ENCODE results near the gene GPS2.

Gene GPS2

DNA sequence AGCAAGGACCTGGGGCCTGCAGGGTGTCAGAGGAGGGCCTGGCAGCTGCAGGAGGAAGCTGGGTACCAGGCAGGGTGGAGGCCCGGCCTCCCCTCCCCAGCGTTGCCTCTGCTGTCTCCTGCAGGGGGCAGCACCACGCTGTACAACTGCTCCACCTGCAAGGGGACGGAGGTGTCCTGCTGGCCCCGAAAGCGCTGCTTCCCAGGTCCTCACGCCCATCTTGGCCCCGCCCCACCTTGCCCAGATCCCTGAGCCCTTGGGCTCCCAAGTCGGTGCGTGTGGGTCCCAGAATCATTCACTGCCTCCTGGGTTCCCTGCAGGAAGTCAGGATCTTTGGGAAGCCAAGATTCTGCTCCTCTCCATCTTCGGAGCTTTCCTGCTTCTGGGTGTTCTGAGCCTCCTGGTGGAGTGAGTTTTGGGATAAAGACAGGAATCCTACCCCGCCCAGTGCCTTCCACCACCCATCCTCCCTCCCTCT is 41.0 kb upstream of the GPS2 start (continued):
- TF ChIP-seq ZNF248 (tag by site-specific recombination; IDR thresholded peaks at IDR 0.05) (no peak), ZSCAN30 (tag by site-specific recombination; IDR thresholded peaks at IDR 0.05) (peak; percentile 77; the same call in 1 of the 2 replicates), HOXC10 (CRISPR knock-in tag; IDR thresholded peaks at IDR 0.05) (no peak), ZNF629 (tag by site-specific recombination; IDR thresholded peaks at IDR 0.05) (peak; percentile 56), ZNF202 (tag by site-specific recombination; IDR thresholded peaks at IDR 0.05; ENCODE audit: borderline replicate concordance) (no peak), ZNF621 (tag by site-specific recombination; IDR thresholded peaks at IDR 0.05) (no peak), ZNF670 (tag by site-specific recombination; IDR thresholded peaks at IDR 0.05; ENCODE audit: low read depth) (no peak), IKZF3 (tag by site-specific recombination; IDR thresholded peaks at IDR 0.05) (peak; percentile 66), ZNF112 (tag by site-specific recombination; IDR thresholded peaks at IDR 0.05) (no peak), ZNF423 (tag by site-specific recombination; IDR thresholded peaks at IDR 0.05) (no peak), OSR2 (tag by site-specific recombination; IDR thresholded peaks at IDR 0.05) (no peak), ZNF596 (tag by site-specific recombination; IDR thresholded peaks at IDR 0.05) (no peak), ZBTB48 (tag by site-specific recombination; IDR thresholded peaks at IDR 0.05) (peak; percentile 89), WT1 (tag by site-specific recombination; IDR thresholded peaks at IDR 0.05) (no peak; the same call in 1 of the 2 replicates), ZNF571 (tag by site-specific recombination; IDR thresholded peaks at IDR 0.05) (no peak), GLI4 (tag by site-specific recombination; IDR thresholded peaks at IDR 0.05) (no peak), ZNF501 (tag by site-specific recombination; IDR thresholded peaks at IDR 0.05) (peak; percentile 55; the same call in 1 of the 2 replicates), ZNF768 (tag by site-specific recombination; IDR thresholded peaks at IDR 0.05) (no peak), FEZF1 (tag by site-specific recombination; IDR thresholded peaks at IDR 0.05) (no peak), ZNF791 (tag by site-specific recombination; IDR thresholded peaks at IDR 0.05) (no peak), ZNF155 (tag by site-specific recombination; IDR thresholded peaks at IDR 0.05) (no peak), OVOL3 (tag by site-specific recombination; IDR thresholded peaks at IDR 0.05) (no peak), ZNF292 (tag by site-specific recombination; IDR thresholded peaks at IDR 0.05; ENCODE audit: borderline replicate concordance, low read depth) (no peak), SALL2 (tag by site-specific recombination; IDR thresholded peaks at IDR 0.05; ENCODE audit: borderline replicate concordance) (no peak), GLIS2 (tag by site-specific recombination; IDR thresholded peaks at IDR 0.05) (peak; percentile 84), MYNN (tag by site-specific recombination; IDR thresholded peaks at IDR 0.05; ENCODE audit: borderline replicate concordance) (no peak), GFI1B (tag by site-specific recombination; IDR thresholded peaks at IDR 0.05) (no peak), ZNF626 (tag by site-specific recombination; IDR thresholded peaks at IDR 0.05) (no peak)
- TF ChIP-seq, protein P1, sequence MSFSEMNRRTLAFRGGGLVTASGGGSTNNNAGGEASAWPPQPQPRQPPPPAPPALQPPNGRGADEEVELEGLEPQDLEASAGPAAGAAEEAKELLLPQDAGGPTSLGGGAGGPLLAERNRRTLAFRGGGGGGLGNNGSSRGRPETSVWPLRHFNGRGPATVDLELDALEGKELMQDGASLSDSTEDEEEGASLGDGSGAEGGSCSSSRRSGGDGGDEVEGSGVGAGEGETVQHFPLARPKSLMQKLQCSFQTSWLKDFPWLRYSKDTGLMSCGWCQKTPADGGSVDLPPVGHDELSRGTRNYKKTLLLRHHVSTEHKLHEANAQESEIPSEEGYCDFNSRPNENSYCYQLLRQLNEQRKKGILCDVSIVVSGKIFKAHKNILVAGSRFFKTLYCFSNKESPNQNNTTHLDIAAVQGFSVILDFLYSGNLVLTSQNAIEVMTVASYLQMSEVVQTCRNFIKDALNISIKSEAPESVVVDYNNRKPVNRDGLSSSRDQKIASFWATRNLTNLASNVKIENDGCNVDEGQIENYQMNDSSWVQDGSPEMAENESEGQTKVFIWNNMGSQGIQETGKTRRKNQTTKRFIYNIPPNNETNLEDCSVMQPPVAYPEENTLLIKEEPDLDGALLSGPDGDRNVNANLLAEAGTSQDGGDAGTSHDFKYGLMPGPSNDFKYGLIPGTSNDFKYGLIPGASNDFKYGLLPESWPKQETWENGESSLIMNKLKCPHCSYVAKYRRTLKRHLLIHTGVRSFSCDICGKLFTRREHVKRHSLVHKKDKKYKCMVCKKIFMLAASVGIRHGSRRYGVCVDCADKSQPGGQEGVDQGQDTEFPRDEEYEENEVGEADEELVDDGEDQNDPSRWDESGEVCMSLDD (tag by site-specific recombination; IDR thresholded peaks at IDR 0.05) = peak; percentile 81
- TF ChIP-seq, protein P2, sequence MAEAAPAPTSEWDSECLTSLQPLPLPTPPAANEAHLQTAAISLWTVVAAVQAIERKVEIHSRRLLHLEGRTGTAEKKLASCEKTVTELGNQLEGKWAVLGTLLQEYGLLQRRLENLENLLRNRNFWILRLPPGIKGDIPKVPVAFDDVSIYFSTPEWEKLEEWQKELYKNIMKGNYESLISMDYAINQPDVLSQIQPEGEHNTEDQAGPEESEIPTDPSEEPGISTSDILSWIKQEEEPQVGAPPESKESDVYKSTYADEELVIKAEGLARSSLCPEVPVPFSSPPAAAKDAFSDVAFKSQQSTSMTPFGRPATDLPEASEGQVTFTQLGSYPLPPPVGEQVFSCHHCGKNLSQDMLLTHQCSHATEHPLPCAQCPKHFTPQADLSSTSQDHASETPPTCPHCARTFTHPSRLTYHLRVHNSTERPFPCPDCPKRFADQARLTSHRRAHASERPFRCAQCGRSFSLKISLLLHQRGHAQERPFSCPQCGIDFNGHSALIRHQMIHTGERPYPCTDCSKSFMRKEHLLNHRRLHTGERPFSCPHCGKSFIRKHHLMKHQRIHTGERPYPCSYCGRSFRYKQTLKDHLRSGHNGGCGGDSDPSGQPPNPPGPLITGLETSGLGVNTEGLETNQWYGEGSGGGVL (tag by site-specific recombination; IDR thresholded peaks at IDR 0.05) = no peak
- TF ChIP-seq, protein P3, sequence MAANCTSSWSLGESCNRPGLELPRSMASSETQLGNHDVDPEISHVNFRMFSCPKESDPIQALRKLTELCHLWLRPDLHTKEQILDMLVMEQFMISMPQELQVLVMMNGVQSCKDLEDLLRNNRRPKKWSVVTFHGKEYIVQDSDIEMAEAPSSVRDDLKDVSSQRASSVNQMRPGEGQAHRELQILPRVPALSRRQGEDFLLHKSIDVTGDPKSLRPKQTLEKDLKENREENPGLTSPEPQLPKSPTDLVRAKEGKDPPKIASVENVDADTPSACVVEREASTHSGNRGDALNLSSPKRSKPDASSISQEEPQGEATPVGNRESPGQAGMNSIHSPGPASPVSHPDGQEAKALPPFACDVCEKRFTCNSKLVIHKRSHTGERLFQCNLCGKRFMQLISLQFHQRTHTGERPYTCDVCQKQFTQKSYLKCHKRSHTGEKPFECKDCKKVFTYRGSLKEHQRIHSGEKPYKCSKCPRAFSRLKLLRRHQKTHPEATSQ (tag by site-specific recombination; IDR thresholded peaks at IDR 0.05) = no peak
- TF ChIP-seq, protein P4, sequence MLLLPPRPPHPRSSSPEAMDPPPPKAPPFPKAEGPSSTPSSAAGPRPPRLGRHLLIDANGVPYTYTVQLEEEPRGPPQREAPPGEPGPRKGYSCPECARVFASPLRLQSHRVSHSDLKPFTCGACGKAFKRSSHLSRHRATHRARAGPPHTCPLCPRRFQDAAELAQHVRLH (tag by site-specific recombination; IDR thresholded peaks at IDR 0.05) = 0 out of 2 replicates have a peak, but pooled peaks have one; percentile 21
- TF ChIP-seq, protein P5, sequence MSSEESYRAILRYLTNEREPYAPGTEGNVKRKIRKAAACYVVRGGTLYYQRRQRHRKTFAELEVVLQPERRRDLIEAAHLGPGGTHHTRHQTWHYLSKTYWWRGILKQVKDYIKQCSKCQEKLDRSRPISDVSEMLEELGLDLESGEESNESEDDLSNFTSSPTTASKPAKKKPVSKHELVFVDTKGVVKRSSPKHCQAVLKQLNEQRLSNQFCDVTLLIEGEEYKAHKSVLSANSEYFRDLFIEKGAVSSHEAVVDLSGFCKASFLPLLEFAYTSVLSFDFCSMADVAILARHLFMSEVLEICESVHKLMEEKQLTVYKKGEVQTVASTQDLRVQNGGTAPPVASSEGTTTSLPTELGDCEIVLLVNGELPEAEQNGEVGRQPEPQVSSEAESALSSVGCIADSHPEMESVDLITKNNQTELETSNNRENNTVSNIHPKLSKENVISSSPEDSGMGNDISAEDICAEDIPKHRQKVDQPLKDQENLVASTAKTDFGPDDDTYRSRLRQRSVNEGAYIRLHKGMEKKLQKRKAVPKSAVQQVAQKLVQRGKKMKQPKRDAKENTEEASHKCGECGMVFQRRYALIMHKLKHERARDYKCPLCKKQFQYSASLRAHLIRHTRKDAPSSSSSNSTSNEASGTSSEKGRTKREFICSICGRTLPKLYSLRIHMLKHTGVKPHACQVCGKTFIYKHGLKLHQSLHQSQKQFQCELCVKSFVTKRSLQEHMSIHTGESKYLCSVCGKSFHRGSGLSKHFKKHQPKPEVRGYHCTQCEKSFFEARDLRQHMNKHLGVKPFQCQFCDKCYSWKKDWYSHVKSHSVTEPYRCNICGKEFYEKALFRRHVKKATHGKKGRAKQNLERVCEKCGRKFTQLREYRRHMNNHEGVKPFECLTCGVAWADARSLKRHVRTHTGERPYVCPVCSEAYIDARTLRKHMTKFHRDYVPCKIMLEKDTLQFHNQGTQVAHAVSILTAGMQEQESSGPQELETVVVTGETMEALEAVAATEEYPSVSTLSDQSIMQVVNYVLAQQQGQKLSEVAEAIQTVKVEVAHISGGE (tag by site-specific recombination; conservative IDR thresholded peaks at IDR 0.05; ENCODE audit: low read depth) = no peak

All from HEK293 (cell line).